ENCODE data around the gene TNIK. TPM values are rescaled to one million over a fixed set of nuclear protein-coding genes. Genes with fewer than 3 reads are reported as not detected.
A peak's percentile ranks its signal among the peaks of the same experiment; 100 is the strongest.

TNIK gene
- total RNA-seq, 2 experiments from 2014 or later, result 27.0 to 28.8 TPM

DNA sequence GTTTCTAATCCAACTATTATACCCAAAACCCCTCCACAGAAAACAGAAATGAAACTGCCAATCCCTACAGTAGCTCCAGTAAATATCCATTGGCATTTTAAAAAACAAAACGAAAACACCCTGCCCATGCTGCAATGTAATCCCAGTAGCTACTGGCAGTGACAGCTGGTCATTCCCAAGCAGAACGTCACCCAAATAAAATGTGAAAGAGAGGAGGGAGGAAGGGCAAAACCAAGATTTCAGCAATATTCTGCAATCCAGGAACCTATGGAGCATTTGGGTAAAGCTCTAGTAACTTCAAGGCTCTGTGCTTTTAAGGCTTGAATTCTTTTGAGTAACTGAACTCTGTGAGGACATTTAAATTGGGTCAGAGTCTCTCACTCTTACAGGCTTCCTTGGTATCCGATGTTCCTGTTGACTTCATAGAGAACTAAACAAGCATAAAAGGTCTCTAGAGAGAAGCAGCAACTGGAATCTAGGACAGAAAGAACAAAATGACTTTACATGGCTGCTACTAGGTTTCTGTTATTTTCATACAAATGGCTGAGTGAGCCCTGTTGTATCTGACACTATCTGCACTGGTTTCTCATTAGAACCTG is 136.2 kb downstream of the TNIK start:
- peaks cover 48% of the 10 kb centered on the region for H3K4me1 Mint-ChIP-seq (ENCODE audit: low read depth)
- CTCF ChIA-PET, result interaction anchor here (0.7 to 1.9 kb wide), 3 partner anchors 11 to 242 kb away, joined by 3 to 6 read pairs (median 3); no protein-coding TSS in a partner anchor
- H3K36me3 Mint-ChIP-seq (ENCODE audit: low read depth), result peaks cover 5% of the 10 kb centered on the region
- intact Hi-C loops (cut with micrococcal nuclease), result no loop called here
- no peaks in the 10 kb centered on the region for H3K27me3 Mint-ChIP-seq (ENCODE audit: low read depth)
- no peak for DNase-seq
- H3K4me3 Mint-ChIP-seq, result no peak overlapping the region
- no peak overlapping the region for H3K27ac Mint-ChIP-seq
- H3K9me3 Mint-ChIP-seq, result peaks cover 3% of the 10 kb centered on the region

DNA sequence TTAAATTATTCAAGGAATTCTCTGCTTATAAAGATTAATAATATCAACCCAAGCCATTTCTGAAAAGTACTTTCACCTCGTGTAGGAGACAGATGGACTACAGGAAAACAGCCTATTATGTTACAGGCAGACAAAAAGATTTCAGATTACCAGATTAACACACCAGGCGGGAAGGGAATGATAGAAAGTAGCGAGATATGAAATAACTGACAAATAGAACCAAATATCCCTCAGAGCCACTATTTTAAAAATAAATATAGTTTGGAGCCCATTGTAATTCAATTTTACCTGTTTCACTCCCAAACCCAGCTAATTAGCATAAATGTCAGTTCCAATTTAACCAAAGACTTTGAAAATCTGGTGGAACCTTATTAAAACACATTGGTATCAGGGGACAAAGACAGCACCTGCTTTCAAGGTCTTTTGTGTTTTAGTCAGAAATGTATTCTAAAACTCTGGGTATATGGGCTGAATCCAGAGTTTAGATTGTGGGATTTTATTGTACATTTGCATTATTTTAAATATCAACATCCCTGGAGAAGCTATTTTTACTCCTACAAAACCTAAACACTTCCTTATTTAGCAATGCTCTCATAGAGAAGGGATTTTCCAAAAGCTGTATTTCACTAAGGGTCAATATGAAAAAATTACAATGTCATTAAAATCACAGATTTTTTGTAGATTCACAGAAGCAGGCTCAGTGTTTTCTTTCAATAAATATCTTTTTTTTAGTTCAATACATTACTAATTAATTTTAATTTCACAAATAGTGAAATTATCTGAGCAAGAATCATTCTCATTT is 138.4 kb downstream of the TNIK start:
- Mint-ChIP-seq H3K27me3 (ENCODE audit: low read depth) (no peaks in the 10 kb centered on the region), H3K36me3 (ENCODE audit: low read depth) (peaks cover 5% of the 10 kb centered on the region), H3K4me3 (no peak overlapping the region), H3K9me3 (peaks cover 3% of the 10 kb centered on the region), H3K4me1 (ENCODE audit: low read depth) (peaks cover 30% of the 10 kb centered on the region), H3K27ac (no peak overlapping the region)
- DNase-seq, result no peak
- intact Hi-C loops (cut with micrococcal nuclease), result no loop called here
- CTCF ChIA-PET, result interaction anchor here (0.7 kb wide), 1 partner anchor 52 kb away, joined by 3 read pairs; no protein-coding TSS in a partner anchor

DNA sequence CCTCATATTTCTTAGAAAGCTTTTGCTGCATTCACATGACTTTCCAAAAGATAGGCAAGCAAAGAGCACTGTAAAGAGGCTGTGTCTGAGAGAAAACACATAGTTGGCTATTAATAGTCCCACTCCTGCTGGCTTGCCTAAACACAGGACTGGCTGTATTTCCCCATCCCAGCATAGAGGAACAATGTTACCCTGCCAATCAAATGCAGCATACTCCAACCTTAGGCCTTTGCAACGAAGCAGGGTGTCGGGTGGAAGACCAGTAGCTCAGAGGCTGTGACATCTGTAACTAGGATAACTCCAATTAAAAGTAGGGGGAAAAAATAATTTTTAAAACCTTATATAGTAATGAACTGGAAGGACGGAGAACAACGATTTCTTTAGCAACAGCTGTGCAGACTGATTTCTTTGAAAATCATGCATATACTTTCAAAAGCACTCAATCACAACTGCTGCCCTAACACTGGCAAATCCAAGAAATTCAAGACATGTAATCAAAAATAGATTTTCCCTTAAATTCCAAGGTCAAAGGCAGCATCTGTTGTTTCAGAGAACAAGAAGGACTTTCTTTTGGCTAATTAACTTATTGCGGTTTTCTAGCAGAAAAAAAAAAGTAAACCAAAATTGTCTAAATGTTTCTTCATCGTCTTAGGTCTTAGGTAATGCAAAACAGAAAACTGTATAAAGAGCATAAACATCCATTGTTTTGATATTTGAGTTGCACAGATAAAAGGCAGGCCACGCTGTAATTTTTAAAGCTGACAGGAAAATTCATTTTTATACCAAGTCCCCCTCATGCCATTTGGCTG is 139.3 kb downstream of the TNIK start:
- CTCF ChIA-PET, result interaction anchor here (0.7 kb wide), 1 partner anchor 51 kb away, joined by 3 read pairs; no protein-coding TSS in a partner anchor

DNA sequence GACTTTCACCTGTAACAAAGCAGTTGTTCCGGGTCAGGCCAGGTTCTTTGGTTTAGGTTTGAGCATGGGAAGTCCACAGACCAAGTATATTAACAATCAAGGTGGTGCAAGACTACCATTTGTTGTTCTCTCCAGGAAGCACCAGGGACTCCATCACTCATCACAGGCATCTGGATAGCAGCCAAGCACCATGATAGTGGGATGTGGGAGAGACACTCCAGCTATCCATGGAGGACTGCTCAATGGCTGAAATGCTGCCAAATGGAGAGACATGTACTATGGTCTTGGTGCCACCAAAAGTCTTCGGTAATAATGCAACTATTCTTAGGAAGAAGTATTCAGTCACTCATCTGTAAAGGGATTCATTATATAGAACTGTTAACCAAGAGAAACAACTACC is 143.0 kb downstream of the TNIK start:
- intact Hi-C loops (cut with micrococcal nuclease), result no loop called here
- Mint-ChIP-seq H3K27ac (no peak overlapping the region), H3K4me1 (ENCODE audit: low read depth) (peaks cover 29% of the 10 kb centered on the region), H3K27me3 (ENCODE audit: low read depth) (no peaks in the 10 kb centered on the region), H3K4me3 (no peak overlapping the region), H3K36me3 (ENCODE audit: low read depth) (no peaks in the 10 kb centered on the region), H3K9me3 (no peaks in the 10 kb centered on the region)
- CTCF ChIA-PET, result interaction anchor here (0.8 to 1.2 kb wide), 2 partner anchors 24 to 135 kb away, joined by 3 read pairs; no protein-coding TSS in a partner anchor
- DNase-seq, result no peak

More for the DNA sequence above, 139.3 kb downstream of the TNIK start:
- DNase-seq, result no peak
- H3K36me3 Mint-ChIP-seq (ENCODE audit: low read depth), result peaks cover 5% of the 10 kb centered on the region
- H3K27me3 Mint-ChIP-seq (ENCODE audit: low read depth), result no peaks in the 10 kb centered on the region
- H3K4me3 Mint-ChIP-seq, result no peak overlapping the region
- peaks cover 28% of the 10 kb centered on the region for H3K4me1 Mint-ChIP-seq (ENCODE audit: low read depth)
- no peak overlapping the region for H3K27ac Mint-ChIP-seq
- intact Hi-C loops (cut with micrococcal nuclease), result no loop called here
- H3K9me3 Mint-ChIP-seq, result peaks cover 3% of the 10 kb centered on the region

DNA sequence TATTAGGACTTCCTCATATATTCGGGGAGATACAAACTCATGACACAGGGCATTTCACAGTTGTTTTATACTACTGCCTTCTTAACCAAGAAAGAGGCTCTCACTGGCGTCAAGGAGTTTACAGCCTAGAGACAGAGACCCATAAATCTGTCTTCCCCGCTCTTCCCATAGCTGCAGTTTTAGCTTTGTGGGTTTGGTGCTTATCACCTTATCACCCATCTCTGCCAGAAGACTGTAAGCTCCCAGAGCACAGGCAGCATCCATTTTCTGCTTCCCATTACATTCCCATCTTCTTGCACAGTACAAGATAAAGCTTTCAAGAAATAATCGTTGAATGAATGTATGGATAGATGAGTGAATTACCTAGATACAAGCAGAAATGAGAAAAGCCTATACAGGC is 144.3 kb downstream of the TNIK start:
- Mint-ChIP-seq H3K4me1 (ENCODE audit: low read depth) (peaks cover 32% of the 10 kb centered on the region), H3K27ac (no peak overlapping the region), H3K36me3 (ENCODE audit: low read depth) (no peaks in the 10 kb centered on the region), H3K9me3 (no peaks in the 10 kb centered on the region), H3K27me3 (ENCODE audit: low read depth) (no peaks in the 10 kb centered on the region), H3K4me3 (no peak overlapping the region)
- CTCF ChIA-PET, result no interaction called here
- intact Hi-C loops (cut with micrococcal nuclease), result no loop called here
- DNase-seq, result no peak

DNA sequence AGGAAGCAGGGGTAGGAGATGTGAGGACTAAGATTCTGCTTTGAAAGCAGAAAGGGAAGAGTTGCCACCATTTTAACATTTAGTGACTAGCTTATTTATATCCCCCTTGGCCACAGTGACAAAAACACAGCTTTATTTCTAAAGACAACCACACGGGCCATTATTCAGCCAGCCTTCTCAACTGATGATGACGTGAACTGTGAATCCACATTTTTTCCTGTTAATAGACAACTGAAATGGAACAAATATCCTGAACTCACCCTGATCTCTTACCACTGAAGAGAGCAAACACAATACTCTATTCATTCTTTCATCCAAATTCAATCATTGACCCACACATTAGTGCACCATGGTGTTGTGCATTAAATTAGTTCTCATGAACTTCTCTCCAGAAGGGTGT is 145.1 kb downstream of the TNIK start:
- H3K36me3 Mint-ChIP-seq (ENCODE audit: low read depth), result no peaks in the 10 kb centered on the region
- H3K9me3 Mint-ChIP-seq, result no peaks in the 10 kb centered on the region
- DNase-seq, result no peak
- intact Hi-C loops (cut with micrococcal nuclease), result no loop called here
- CTCF ChIA-PET, result no interaction called here
- H3K27me3 Mint-ChIP-seq (ENCODE audit: low read depth), result no peaks in the 10 kb centered on the region
- no peak overlapping the region for H3K4me3 Mint-ChIP-seq
- H3K4me1 Mint-ChIP-seq (ENCODE audit: low read depth), result peaks cover 37% of the 10 kb centered on the region
- H3K27ac Mint-ChIP-seq, result no peak overlapping the region

DNA sequence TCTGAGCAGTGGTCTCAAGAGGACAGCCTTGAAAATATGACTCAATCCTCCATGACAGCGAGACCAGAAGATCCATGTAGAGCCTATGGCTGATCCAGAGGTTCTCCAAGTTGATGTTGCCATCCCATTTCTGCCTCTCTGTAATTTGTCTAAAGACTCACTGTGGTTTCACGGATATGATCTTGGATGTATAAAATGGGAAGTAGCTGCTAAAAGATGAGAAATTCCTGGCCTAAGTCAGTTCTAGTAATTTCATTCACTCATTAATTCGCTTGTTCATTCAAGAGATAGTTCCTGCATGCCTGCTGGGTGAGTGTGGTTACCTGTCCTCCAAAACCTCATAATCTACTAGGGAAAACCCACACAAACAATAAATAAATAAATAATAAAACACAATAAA is 145.9 kb downstream of the TNIK start:
- H3K4me1 Mint-ChIP-seq (ENCODE audit: low read depth), result peaks cover 42% of the 10 kb centered on the region

DNA sequence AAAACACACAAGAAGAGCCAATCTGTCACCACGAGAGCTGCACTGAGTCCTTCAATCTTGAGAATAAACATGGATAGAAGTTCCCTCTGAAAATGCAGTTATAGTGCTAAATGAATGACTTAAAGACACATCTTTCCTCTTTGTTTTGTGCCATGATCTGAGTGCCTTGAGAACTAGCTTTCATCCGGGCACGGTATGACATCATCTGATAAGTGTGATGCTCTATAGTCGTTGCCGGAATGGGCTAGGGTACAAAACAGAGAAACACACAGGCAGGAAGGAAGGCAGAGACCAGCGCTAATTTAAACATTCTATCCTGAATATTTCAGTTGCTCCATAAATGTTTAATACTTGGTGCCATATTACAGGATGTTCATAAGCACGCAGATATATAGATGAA is 146.5 kb downstream of the TNIK start:
- Mint-ChIP-seq H3K4me3 (no peak overlapping the region), H3K36me3 (ENCODE audit: low read depth) (no peaks in the 10 kb centered on the region), H3K4me1 (ENCODE audit: low read depth) (peaks cover 47% of the 10 kb centered on the region), H3K9me3 (no peaks in the 10 kb centered on the region), H3K27me3 (ENCODE audit: low read depth) (no peaks in the 10 kb centered on the region), H3K27ac (no peak overlapping the region)
- CTCF ChIA-PET, result interaction anchor here (1.4 to 2.1 kb wide), 2 partner anchors 11 to 127 kb away, joined by 3 to 6 read pairs; no protein-coding TSS in a partner anchor
- intact Hi-C loops (cut with micrococcal nuclease), result no loop called here
- no peak for DNase-seq

More for the DNA sequence above, 145.9 kb downstream of the TNIK start:
- Mint-ChIP-seq H3K36me3 (ENCODE audit: low read depth) (no peaks in the 10 kb centered on the region), H3K9me3 (no peaks in the 10 kb centered on the region), H3K27me3 (ENCODE audit: low read depth) (no peaks in the 10 kb centered on the region), H3K4me3 (no peak overlapping the region), H3K27ac (no peak overlapping the region)
- intact Hi-C loops (cut with micrococcal nuclease), result no loop called here
- CTCF ChIA-PET, result no interaction called here
- no peak for DNase-seq

DNA sequence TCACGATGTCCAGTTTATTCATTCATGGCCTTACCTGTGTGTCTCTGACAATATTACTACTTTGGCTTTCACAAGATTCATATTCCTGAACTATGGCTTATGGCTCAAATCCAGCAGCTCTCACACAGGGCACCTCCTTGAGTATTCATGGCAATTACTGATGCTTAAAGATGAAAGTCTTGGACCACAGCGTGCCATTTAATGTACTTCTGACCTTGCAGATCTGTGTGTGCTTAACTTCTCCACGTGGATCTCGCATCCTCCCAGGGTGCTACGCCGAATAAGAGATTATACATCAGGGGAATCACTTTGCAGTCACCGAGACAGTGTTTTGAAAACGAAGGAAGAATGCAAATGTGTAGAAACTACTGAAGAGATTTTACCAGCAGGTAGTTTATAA is 147.5 kb downstream of the TNIK start:
- H3K27me3 Mint-ChIP-seq (ENCODE audit: low read depth), result no peaks in the 10 kb centered on the region
- DNase-seq, result no peak
- H3K4me1 Mint-ChIP-seq (ENCODE audit: low read depth), result peaks cover 53% of the 10 kb centered on the region
- CTCF ChIA-PET, result interaction anchor here (1.4 to 2.1 kb wide), 2 partner anchors 12 to 126 kb away, joined by 3 to 6 read pairs; no protein-coding TSS in a partner anchor
- H3K27ac Mint-ChIP-seq, result no peak overlapping the region
- no peak overlapping the region for H3K4me3 Mint-ChIP-seq
- H3K9me3 Mint-ChIP-seq, result no peaks in the 10 kb centered on the region
- no peaks in the 10 kb centered on the region for H3K36me3 Mint-ChIP-seq (ENCODE audit: low read depth)
- intact Hi-C loops (cut with micrococcal nuclease), result no loop called here

DNA sequence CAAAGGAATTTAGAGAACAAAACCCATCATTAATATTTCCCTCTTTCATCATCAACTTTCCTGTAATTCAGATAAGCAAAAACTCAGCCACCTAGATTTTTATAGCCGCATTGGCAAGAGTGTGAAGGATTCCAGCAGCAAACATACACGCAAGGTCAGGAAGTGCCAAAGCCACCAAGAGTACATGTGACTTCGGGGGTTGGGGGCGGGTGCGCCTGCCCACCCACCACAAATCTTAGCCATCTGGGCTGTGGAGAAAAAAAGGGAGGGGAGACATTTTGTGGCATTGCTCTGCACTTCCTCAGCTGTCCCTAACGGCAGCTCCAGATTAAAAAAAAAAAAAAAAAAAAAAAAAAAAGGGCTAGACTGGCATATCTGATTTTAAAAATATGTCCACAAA is 148.4 kb downstream of the TNIK start:
- CTCF ChIA-PET, result interaction anchor here (0.7 to 2.1 kb wide), 3 partner anchors 13 to 115 kb away, joined by 3 to 6 read pairs (median 4); no protein-coding TSS in a partner anchor
- Mint-ChIP-seq H3K27ac (peak overlapping the region; percentile 38), H3K27me3 (ENCODE audit: low read depth) (no peaks in the 10 kb centered on the region), H3K4me3 (peak overlapping the region; percentile 3), H3K4me1 (ENCODE audit: low read depth) (peaks cover 59% of the 10 kb centered on the region), H3K36me3 (ENCODE audit: low read depth) (no peaks in the 10 kb centered on the region), H3K9me3 (no peaks in the 10 kb centered on the region)
- intact Hi-C loops (cut with micrococcal nuclease), result loop anchor here (2.0 kb wide), 1 partner anchor 19 kb away; no protein-coding TSS in a partner anchor
- DNase-seq, result no peak

DNA sequence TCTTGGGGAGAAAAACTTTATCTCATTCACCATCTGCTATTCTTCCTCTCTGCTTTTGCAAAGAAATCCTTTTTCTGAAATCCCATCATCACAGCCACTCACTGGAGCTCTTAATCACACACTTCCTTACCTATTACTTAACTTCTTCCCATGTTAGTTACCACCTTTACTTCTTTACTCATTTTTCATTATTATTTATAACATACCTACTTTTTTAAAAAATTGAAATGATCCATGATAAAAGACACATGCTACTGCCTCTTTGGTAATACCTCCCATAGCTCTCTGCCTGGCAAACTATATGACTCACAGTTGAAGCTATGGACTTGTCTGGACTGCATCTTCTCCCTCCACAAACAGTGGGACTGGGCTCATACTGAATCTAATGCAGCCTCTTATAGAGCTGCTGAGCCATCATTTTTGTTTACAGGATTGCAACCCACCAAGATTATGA is 150.3 kb downstream of the TNIK start:
- H3K9me3 Mint-ChIP-seq, result peaks cover under 1% of the 10 kb centered on the region
- H3K4me3 Mint-ChIP-seq, result no peak overlapping the region
- DNase-seq, result no peak
- CTCF ChIA-PET, result interaction anchor here (0.7 to 1.8 kb wide), 4 partner anchors 9 to 147 kb away, joined by 3 to 7 read pairs (median 4); no protein-coding TSS in a partner anchor
- peaks cover under 1% of the 10 kb centered on the region for H3K36me3 Mint-ChIP-seq (ENCODE audit: low read depth)
- H3K27me3 Mint-ChIP-seq (ENCODE audit: low read depth), result no peaks in the 10 kb centered on the region
- peaks cover 66% of the 10 kb centered on the region for H3K4me1 Mint-ChIP-seq (ENCODE audit: low read depth)
- intact Hi-C loops (cut with micrococcal nuclease), result loop anchor here (2.0 kb wide), 1 partner anchor 17 kb away; no protein-coding TSS in a partner anchor
- H3K27ac Mint-ChIP-seq, result no peak overlapping the region

DNA sequence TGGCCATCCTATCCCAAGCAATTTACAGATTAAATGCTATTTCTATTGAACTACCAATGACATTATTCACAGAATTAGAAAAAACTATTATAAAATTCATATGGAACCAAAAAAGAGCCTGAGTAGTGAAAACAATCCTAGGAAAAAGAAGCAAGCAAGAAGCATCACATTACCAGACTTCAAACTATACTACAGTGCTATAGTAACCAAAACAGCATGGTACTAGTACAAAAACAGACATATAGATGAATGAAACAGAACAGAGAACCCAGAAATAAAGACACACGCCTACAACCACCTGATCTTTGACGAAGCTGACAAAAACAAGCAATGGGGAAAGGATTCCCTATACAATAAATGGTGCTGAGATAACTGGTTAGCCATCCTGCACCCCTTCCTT is 152.2 kb downstream of the TNIK start:
- peaks cover 1% of the 10 kb centered on the region for H3K9me3 Mint-ChIP-seq
- no peak overlapping the region for H3K27ac Mint-ChIP-seq
- H3K4me3 Mint-ChIP-seq, result no peak overlapping the region
- intact Hi-C loops (cut with micrococcal nuclease), result no loop called here
- DNase-seq, result no peak
- peaks cover 1% of the 10 kb centered on the region for H3K36me3 Mint-ChIP-seq (ENCODE audit: low read depth)
- H3K4me1 Mint-ChIP-seq (ENCODE audit: low read depth), result peaks cover 66% of the 10 kb centered on the region
- CTCF ChIA-PET, result no interaction called here
- no peaks in the 10 kb centered on the region for H3K27me3 Mint-ChIP-seq (ENCODE audit: low read depth)
